DND-41 (cell line): ENCODE data around the gene IGSF5.

ENCODE experiments used
- ATAC-seq: fragments of 200-7000 bp; cut with Tn5 transposase; 3 replicates; pipeline ENCODE4 v1.9.1; 2021; ENCODE audit warnings: low read depth; ENCODE audit not compliant: insufficient read depth
- DNase-seq: peaks from one replicate; pipeline ENCODE4 v3.0.0-alpha.2; 2020
- H2AFZ ChIP-seq: 2 replicates; pipeline ENCODE4 v1.6.0; 2012; ENCODE audit warnings: low read depth, low read length
- H3K27ac ChIP-seq: 2 replicates; pipeline ENCODE4 v1.5.1; 2012; ENCODE audit warnings: low read length, inconsistent platforms
- H3K27me3 ChIP-seq: fragments of 200-600 bp; sonication (generic); 2 replicates; pipeline ENCODE4 v1.6.0; 2012; ENCODE audit warnings: low read length, mild to moderate bottlenecking, inconsistent platforms; ENCODE audit not compliant: insufficient read depth, poor library complexity
- H3K36me3 ChIP-seq: 2 replicates; pipeline ENCODE4 v1.5.1; 2012; ENCODE audit warnings: low read length, inconsistent platforms; ENCODE audit not compliant: insufficient read depth
- H3K4me1 ChIP-seq: 2 replicates; pipeline ENCODE4 v1.5.1; 2012; ENCODE audit warnings: mild to moderate bottlenecking, low read length; ENCODE audit not compliant: insufficient read depth
- H3K4me2 ChIP-seq: 2 replicates; pipeline ENCODE4 v1.6.0; 2012; ENCODE audit warnings: mild to moderate bottlenecking, moderate library complexity, low read length, inconsistent platforms; ENCODE audit not compliant: insufficient read depth
- H3K4me3 ChIP-seq, 2 experiments: fragments of 200-600 bp in 1 of 2; shearing (Covaris generic) in 1 of 2; 2 replicates each; pipeline ENCODE4 v1.5.1; 2012 to 2016; ENCODE audit warnings: inconsistent platforms in 2 of 2, low read length in 2 of 2, mild to moderate bottlenecking in 2 of 2, low read depth in 1 of 2, moderate library complexity in 1 of 2
- H3K79me2 ChIP-seq: 2 replicates; pipeline ENCODE4 v1.6.0; 2012; ENCODE audit warnings: low read length, inconsistent platforms; ENCODE audit not compliant: insufficient read depth
- H3K9ac ChIP-seq: 2 replicates; pipeline ENCODE4 v1.6.0; 2012; ENCODE audit warnings: low read depth, mild to moderate bottlenecking, inconsistent platforms, low read length, moderate library complexity
- H3K9me3 ChIP-seq: 2 replicates; pipeline ENCODE4 v1.5.1; 2012; ENCODE audit warnings: low read length, moderate library complexity, mild to moderate bottlenecking, inconsistent platforms; ENCODE audit not compliant: insufficient read depth, severe bottlenecking
- H4K20me1 ChIP-seq: 2 replicates; pipeline ENCODE4 v1.6.0; 2012; ENCODE audit warnings: low read length; ENCODE audit not compliant: insufficient read depth
- EZH2 ChIP-seq: IDR thresholded peaks from 3 replicates; pipeline ENCODE4 v1.6.1; 2012; ENCODE audit warnings: borderline replicate concordance, low read depth, mild to moderate bottlenecking, moderate library complexity, low read length, inconsistent platforms; ENCODE audit not compliant: severe bottlenecking
- TF ChIP-seq, protein P1 (sequence below): IDR thresholded peaks from 2 replicates; pipeline ENCODE4 v1.5.1; 2012; ENCODE audit warnings: borderline replicate concordance, low read length, moderate library complexity, mild to moderate bottlenecking; ENCODE audit not compliant: poor library complexity, severe bottlenecking; ENCODE audit errors: extremely low read depth

IGSF5 gene

DNA sequence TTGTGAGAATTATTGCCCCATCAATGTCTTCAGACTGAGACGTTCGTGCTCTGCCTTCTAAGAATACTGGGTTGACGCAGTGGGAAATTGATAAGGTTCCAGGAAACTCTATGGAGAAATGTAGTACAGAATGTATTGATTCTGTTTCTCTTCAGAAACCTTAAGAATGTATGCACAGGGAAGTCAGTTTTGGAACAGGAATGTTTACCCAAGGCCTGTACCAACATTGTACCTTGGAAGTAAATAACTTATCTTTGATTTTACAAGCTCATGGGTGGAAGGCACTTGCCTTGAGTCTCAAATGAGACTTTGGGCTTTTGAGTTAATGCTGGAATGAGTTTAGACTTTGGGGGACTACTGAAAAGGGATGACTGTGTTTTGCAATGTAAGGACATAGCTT, 62.8 kb downstream of the IGSF5 start:
- Histone ChIP-seq H3K4me3 (no peak overlapping the region), H3K27me3 (no peaks in the 10 kb centered on the region), H3K9ac (no peak overlapping the region), H3K27ac (no peak overlapping the region), H3K36me3 (no peaks in the 10 kb centered on the region), H3K4me1 (no peaks in the 10 kb centered on the region), H2AFZ (no peak overlapping the region), H4K20me1 (no peaks in the 10 kb centered on the region; the same call in 1 of the 2 replicates), H3K79me2 (no peaks in the 10 kb centered on the region), H3K9me3 (no peaks in the 10 kb centered on the region), H3K4me2 (no peak overlapping the region)
- TF ChIP-seq, protein P1, sequence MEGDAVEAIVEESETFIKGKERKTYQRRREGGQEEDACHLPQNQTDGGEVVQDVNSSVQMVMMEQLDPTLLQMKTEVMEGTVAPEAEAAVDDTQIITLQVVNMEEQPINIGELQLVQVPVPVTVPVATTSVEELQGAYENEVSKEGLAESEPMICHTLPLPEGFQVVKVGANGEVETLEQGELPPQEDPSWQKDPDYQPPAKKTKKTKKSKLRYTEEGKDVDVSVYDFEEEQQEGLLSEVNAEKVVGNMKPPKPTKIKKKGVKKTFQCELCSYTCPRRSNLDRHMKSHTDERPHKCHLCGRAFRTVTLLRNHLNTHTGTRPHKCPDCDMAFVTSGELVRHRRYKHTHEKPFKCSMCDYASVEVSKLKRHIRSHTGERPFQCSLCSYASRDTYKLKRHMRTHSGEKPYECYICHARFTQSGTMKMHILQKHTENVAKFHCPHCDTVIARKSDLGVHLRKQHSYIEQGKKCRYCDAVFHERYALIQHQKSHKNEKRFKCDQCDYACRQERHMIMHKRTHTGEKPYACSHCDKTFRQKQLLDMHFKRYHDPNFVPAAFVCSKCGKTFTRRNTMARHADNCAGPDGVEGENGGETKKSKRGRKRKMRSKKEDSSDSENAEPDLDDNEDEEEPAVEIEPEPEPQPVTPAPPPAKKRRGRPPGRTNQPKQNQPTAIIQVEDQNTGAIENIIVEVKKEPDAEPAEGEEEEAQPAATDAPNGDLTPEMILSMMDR = no peak
- TF ChIP-seq EZH2 = no peak
- ATAC-seq (no peak), DNase-seq (no peak)

DNA sequence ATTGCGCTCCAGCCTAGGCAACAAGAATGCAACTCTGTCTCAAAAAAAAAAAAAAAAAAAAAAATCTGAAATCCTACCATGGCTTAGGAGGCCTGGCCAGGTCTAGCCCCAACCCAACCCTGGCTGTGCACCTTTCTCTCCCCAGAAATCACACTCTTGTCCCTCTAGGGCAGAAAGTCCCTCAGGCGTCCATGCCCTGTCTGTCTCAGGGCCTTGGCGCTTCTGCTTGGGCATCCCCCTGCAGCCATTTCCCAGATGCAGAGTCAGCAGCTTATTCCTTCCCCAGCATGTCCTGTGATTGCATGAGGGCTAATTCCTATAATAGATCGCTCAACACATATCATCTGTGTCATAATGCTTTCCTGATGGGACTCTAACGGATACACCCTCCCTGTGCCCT, 65.0 kb downstream of the IGSF5 start:
- H3K9me3 ChIP-seq = no peaks in the 10 kb centered on the region

DNA sequence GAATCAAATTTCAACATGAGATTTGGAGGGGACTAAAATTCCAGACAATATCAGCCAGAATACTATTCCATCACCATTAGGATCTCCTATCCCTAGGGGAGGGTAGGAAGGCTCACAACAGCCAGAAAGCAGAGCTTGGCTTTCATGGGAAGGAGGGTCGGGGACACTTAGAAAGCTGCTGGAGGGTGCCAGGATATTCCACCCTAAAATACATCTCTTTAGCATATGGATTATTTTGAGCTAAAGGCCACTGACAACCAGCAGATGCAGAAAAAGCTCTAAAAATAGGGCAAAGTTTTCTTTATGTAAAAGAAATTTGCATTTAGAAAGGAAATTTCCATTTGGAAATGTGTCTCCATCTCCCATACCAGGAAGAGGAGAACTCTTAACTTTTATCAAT, 68.0 kb downstream of the IGSF5 start:
- H3K27ac ChIP-seq = no peak overlapping the region
- no peak for DNase-seq
- H3K79me2 ChIP-seq = no peaks in the 10 kb centered on the region
- no peaks in the 10 kb centered on the region for H3K36me3 ChIP-seq
- H4K20me1 ChIP-seq = no peaks in the 10 kb centered on the region; the same call in 1 of the 2 replicates
- no peak overlapping the region for H2AFZ ChIP-seq
- H3K9me3 ChIP-seq = no peaks in the 10 kb centered on the region
- no peak for ATAC-seq
- no peak overlapping the region for H3K4me3 ChIP-seq
- H3K4me1 ChIP-seq = no peaks in the 10 kb centered on the region
- H3K4me2 ChIP-seq = no peak overlapping the region
- H3K27me3 ChIP-seq = no peaks in the 10 kb centered on the region
- H3K9ac ChIP-seq = no peak overlapping the region
- TF ChIP-seq, protein P1 = no peak
- no peak for TF ChIP-seq EZH2

More for the DNA sequence above, 65.0 kb downstream of the IGSF5 start:
- H2AFZ ChIP-seq = no peak overlapping the region
- no peaks in the 10 kb centered on the region for H3K4me1 ChIP-seq
- H3K79me2 ChIP-seq = no peaks in the 10 kb centered on the region
- ATAC-seq = no peak
- no peak for DNase-seq
- no peak overlapping the region for H3K9ac ChIP-seq
- no peaks in the 10 kb centered on the region for H3K27me3 ChIP-seq
- no peak overlapping the region for H3K4me2 ChIP-seq
- no peaks in the 10 kb centered on the region; the same call in 1 of the 2 replicates for H4K20me1 ChIP-seq
- H3K27ac ChIP-seq = no peak overlapping the region
- no peaks in the 10 kb centered on the region for H3K36me3 ChIP-seq
- TF ChIP-seq EZH2 = no peak
- TF ChIP-seq, protein P1 = no peak
- no peak overlapping the region for H3K4me3 ChIP-seq

DNA sequence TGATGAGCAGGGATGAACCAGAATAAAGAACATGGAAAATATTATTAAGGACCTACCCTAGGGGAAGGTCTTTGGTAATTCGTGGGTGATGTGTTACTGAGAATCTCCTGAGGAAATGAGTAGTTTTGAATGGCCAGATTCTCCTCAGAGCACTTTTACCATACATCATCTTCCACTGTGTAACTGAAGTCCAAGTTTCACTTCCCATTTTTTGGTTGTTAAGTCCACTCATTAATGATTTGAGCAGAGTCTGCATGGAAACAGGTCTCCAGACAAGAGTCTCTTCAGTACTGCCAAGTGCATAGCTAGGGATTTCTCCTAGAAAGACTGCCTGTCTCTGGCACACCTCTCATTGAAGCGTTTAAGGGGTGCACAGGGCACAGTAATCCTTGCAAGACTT, 73.6 kb downstream of the IGSF5 start:
- H2AFZ ChIP-seq = no peak overlapping the region
- TF ChIP-seq EZH2 = no peak
- TF ChIP-seq, protein P1 = no peak
- no peak for ATAC-seq
- no peak overlapping the region for H3K4me2 ChIP-seq
- no peaks in the 10 kb centered on the region for H3K36me3 ChIP-seq
- H3K4me1 ChIP-seq = no peaks in the 10 kb centered on the region
- H3K79me2 ChIP-seq = no peaks in the 10 kb centered on the region
- no peaks in the 10 kb centered on the region for H3K27me3 ChIP-seq
- no peak overlapping the region for H3K27ac ChIP-seq
- no peaks in the 10 kb centered on the region for H3K9me3 ChIP-seq
- H3K9ac ChIP-seq = no peak overlapping the region
- no peak for DNase-seq
- H3K4me3 ChIP-seq = no peak overlapping the region
- H4K20me1 ChIP-seq = no peaks in the 10 kb centered on the region
